Measurements from ENCODE around the gene MIDN. TPM values are rescaled to one million over a fixed set of nuclear protein-coding genes. Genes with fewer than 3 reads are reported as not detected.

Gene MIDN
- total RNA-seq, 2 donors from 2014 or later = 80.1 to 124 TPM

DNA sequence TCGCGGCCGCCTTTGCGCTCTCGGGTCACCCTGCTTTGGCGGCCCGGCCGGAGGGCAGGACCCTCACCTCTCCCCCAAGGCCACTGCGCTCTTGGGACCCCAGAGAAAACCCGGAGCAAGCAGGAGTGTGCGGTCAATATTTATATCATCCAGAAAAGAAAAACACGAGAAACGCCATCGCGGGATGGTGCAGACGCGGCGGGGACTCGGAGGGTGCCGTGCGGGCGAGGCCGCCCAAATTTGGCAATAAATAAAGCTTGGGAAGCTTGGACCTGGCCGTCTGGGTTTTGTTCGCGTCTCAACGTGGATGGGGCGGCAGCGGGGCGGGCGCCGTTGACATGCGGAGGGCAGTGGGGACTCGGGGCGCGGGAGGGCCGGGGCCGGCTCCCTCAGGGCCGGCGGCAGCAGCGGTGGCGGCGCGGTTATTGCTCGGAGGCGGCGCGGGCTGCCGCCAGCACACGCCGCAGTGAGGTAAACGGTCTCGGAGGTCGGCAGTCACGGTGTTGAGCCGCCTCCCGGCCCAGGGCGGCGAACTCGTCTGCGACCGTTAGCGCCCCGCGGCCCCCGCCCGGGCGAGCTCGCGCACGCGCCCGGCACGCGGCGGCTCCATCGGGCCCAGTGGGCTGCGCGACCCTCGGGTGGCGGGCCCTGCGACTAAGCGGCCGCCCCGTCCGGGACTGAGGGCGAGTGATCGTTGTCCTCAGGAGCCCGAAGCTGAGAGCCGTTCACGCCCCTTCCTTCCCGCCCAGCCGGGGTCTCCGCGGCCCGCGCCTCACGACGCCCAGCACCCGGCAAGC is 20.0 kb upstream of the MIDN start:
- peaks cover 5 to 11% of the 10 kb centered on the region in 2 donors for H3K4me1 ChIP-seq (ENCODE audit: control insufficient read depth in 1 of 2, low read depth in 2 of 2)
- TF ChIP-seq, protein P1, sequence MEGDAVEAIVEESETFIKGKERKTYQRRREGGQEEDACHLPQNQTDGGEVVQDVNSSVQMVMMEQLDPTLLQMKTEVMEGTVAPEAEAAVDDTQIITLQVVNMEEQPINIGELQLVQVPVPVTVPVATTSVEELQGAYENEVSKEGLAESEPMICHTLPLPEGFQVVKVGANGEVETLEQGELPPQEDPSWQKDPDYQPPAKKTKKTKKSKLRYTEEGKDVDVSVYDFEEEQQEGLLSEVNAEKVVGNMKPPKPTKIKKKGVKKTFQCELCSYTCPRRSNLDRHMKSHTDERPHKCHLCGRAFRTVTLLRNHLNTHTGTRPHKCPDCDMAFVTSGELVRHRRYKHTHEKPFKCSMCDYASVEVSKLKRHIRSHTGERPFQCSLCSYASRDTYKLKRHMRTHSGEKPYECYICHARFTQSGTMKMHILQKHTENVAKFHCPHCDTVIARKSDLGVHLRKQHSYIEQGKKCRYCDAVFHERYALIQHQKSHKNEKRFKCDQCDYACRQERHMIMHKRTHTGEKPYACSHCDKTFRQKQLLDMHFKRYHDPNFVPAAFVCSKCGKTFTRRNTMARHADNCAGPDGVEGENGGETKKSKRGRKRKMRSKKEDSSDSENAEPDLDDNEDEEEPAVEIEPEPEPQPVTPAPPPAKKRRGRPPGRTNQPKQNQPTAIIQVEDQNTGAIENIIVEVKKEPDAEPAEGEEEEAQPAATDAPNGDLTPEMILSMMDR (IDR thresholded peaks at IDR 0.05) = no peak
- H3K4me3 ChIP-seq = no peak overlapping the region
- no peaks in the 10 kb centered on the region for H3K27me3 ChIP-seq (replicated peaks; ENCODE audit: insufficient read depth)
- H3K36me3 ChIP-seq = peaks cover 28% of the 10 kb centered on the region
- ATAC-seq (ENCODE audit: insufficient number of reproducible peaks, low FRiP score, low read depth) (no peak), DNase-seq (ENCODE audit: low spot score) (no peak)
- H3K9me3 ChIP-seq = no peaks in the 10 kb centered on the region
- H3K27ac ChIP-seq = no peak overlapping the region

DNA sequence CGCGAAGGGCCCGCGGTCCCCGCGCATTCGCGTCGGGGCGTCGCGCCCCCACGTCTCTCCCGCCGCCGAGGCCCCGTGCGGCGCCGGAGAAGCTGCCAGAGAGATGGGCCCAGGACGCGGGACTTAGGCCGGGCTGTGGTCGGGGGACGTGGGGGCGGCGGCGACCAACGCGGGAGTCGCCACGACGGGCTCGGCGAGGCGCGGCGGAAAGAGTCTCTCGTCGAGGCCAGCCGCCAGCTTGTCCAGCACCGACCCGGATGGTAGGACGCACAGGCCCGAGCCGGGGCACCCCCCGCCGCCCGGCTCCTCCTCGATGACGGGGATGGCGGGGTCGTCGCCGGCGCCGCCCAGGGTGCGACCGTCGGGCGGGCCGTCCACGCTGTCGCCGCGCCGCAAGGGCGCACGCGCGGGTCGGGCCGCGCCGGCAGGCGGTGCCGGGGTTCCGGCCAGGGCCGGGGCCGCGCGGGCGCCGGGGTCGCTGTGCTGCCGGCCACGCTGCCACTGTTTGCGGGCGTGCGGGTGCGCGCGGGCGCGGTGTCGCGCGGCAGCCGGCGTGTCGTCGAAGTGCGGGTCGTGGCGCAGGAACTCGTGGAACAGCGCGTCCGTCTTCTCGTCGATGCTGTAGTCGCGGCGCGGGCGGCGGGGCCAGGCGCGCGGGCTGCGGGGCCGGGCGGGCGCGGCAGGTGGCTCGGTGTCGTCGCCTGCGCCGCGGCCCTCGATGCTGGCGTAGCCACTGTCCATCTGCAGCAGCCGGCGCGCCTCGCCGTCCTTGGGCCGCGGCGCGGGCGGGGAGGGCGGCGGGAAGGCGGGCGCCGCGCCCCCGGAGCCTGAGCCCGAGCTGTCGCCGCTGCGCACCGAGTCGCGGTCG is 19.1 kb upstream of the MIDN start:
- peaks cover 5 to 11% of the 10 kb centered on the region in 2 donors for H3K4me1 ChIP-seq (ENCODE audit: control insufficient read depth in 1 of 2, low read depth in 2 of 2)
- ATAC-seq (ENCODE audit: insufficient number of reproducible peaks, low FRiP score, low read depth) (no peak), DNase-seq (ENCODE audit: low spot score) (no peak)
- TF ChIP-seq, protein P1 (IDR thresholded peaks at IDR 0.05) = no peak
- no peak overlapping the region for H3K4me3 ChIP-seq
- H3K27me3 ChIP-seq (replicated peaks; ENCODE audit: insufficient read depth) = no peaks in the 10 kb centered on the region
- H3K27ac ChIP-seq = no peak overlapping the region
- peaks cover 28% of the 10 kb centered on the region for H3K36me3 ChIP-seq
- no peaks in the 10 kb centered on the region for H3K9me3 ChIP-seq

DNA sequence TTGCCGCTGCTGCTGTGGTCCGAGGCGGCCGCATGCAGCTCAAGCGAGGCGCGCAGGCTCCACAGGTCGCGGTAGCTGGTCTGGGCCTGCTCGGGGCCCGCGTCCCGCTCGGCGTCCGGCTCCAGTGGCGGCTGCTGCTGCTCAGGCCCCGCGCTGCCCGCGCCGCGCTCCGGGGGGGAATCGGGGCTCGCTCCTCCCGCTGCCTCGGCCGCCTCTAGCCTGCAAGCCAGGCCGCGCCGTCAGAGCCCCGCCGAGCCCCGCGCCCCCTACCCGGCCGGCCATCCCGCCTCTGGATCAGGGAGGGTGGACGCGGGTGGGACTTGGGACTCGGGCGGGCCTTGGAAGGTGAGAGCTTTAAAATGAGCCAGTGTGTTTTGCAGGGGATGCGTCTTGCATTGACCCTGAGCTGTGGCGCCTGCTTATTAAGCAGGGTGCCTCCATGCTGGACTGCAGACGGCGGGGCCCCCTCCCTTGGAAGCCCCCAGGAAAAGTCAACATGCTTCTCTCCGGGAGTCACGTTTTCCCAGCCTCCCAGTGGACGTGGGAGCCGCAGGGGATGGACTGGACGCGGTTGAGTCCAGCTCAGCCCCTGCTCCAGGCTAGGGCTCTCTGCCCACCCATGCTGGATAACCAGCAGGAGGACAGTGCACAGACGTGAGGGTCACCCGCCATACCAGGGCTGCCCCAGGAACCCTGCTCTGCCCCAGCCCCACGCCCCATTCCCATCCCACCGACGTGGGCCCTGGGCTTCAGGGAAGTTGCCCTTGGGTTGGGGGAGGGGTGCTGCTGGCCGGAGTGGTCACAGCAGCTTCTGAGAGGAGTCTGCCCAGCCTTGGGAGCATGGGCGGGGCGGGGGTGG is 18.2 kb upstream of the MIDN start:
- no peaks in the 10 kb centered on the region for H3K9me3 ChIP-seq
- TF ChIP-seq, protein P1 (IDR thresholded peaks at IDR 0.05) = no peak
- no peak overlapping the region for H3K4me3 ChIP-seq
- DNase-seq (ENCODE audit: low spot score) (no peak), ATAC-seq (ENCODE audit: insufficient number of reproducible peaks, low FRiP score, low read depth) (no peak)
- peaks cover 5 to 11% of the 10 kb centered on the region in 2 donors for H3K4me1 ChIP-seq (ENCODE audit: control insufficient read depth in 1 of 2, low read depth in 2 of 2)
- H3K27me3 ChIP-seq (replicated peaks; ENCODE audit: insufficient read depth) = no peaks in the 10 kb centered on the region
- H3K27ac ChIP-seq = no peak overlapping the region
- H3K36me3 ChIP-seq = peaks cover 25% of the 10 kb centered on the region

DNA sequence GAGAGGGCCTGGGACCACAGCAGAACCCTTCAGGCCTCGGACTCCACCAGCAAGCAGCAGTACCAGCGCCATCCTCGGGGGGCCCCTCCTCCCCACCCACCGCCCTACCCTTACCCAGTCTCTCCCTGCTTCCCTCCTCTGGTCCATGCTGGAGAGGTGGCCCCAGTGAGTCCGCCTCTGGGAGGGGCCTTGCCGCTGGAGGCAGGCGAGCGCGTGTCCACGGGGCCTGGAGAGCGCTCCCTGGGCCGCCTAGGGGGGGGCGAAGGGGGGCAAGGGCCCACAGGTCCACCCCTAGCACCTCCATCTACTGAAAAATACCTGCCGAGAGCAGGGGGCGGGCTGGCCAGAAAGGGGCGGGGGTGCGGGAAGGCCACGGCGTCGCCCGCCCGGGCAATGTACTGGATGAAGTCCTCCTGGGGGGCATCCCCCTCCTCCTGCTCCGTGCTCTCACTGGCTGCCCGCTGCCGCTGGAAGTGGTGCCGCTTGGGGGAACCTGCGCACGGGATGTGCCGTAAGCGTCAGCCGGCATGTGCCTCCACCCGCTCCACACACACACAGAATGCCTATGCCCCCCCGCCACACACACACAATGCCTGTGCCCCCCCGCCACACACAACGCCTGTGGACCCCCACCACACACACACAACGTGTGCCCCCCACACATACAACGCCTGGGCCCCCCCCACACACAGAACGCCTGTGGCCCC is 17.4 kb upstream of the MIDN start:
- no peak for ATAC-seq (ENCODE audit: insufficient number of reproducible peaks, low FRiP score, low read depth)
- no peak for DNase-seq (ENCODE audit: low spot score)
- Histone ChIP-seq H3K27me3 (replicated peaks; ENCODE audit: insufficient read depth) (no peaks in the 10 kb centered on the region), H3K4me1 (ENCODE audit: control insufficient read depth in 1 of 2, low read depth in 2 of 2) (peaks cover 5 to 11% of the 10 kb centered on the region in 2 donors), H3K4me3 (no peak overlapping the region), H3K27ac (no peak overlapping the region), H3K9me3 (no peaks in the 10 kb centered on the region), H3K36me3 (peaks cover 22% of the 10 kb centered on the region)
- TF ChIP-seq, protein P1 (IDR thresholded peaks at IDR 0.05) = no peak

Measured in thoracic aorta (tissue), 2 donors.